Neural cell (in vitro differentiated cells): Measurements from ENCODE around the gene FNDC10. TPM values are rescaled to one million over a fixed set of nuclear protein-coding genes. Genes with fewer than 3 reads are reported as not detected.
"Not testable (repeated sequence)": the region's sequence is repeated elsewhere in the genome, so short reads cannot be mapped to it uniquely, and the experiment has no call there.

Source experiments
- H2AFZ ChIP-seq: fragments of 200-600, 300-800 bp; sonication (generic), shearing (Covaris generic); 2 replicates; pipeline ENCODE4 v1.6.0; 2014; ENCODE audit warnings: low read depth, mild to moderate bottlenecking, antibody characterized with exemption, low read length, moderate library complexity
- H3F3A ChIP-seq: fragments of 200-600 bp; shearing (Covaris generic); 2 replicates; pipeline ENCODE4 v1.6.1; 2016; ENCODE audit warnings: mild to moderate bottlenecking, moderate library complexity, mixed read lengths, antibody characterized with exemption, low read length; ENCODE audit not compliant: insufficient read depth, poor library complexity, severe bottlenecking
- H3K27ac ChIP-seq: fragments of 200-600, 300-800 bp; sonication (generic), shearing (Covaris generic); 2 replicates; pipeline ENCODE4 v1.5.1; 2014; ENCODE audit warnings: mild to moderate bottlenecking, low read length, moderate library complexity
- H3K27me3 ChIP-seq: fragments of 300-800, 200-600 bp; sonication (generic), shearing (Covaris generic); 2 replicates; pipeline ENCODE4 v1.6.0; 2014; ENCODE audit warnings: mild to moderate bottlenecking, low read depth, low read length, moderate library complexity; ENCODE audit not compliant: insufficient read depth
- H3K36me3 ChIP-seq: fragments of 300-800, 200-600 bp; sonication (generic), shearing (Covaris generic); 2 replicates; pipeline ENCODE4 v1.5.1; 2014; ENCODE audit warnings: mild to moderate bottlenecking, antibody characterized with exemption, low read length, moderate library complexity; ENCODE audit not compliant: insufficient read depth
- H3K4me2 ChIP-seq: fragments of 300-800, 200-600 bp; sonication (generic), shearing (Covaris generic); 2 replicates; pipeline ENCODE4 v1.6.0; 2014; ENCODE audit warnings: mild to moderate bottlenecking, low read length
- H3K4me3 ChIP-seq: fragments of 300-800, 200-600 bp; sonication (generic), shearing (Covaris generic); 2 replicates; pipeline ENCODE4 v1.5.1; 2014; ENCODE audit warnings: mild to moderate bottlenecking, low read length, moderate library complexity
- H3K79me2 ChIP-seq: fragments of 200-600 bp; shearing (Covaris generic); replicated peaks from 2 replicates; pipeline ENCODE4 v1.6.0; 2014; ENCODE audit warnings: mild to moderate bottlenecking, low read length, moderate library complexity; ENCODE audit not compliant: insufficient read depth
- H3K9ac ChIP-seq: fragments of 300-800, 200-600 bp; sonication (generic), shearing (Covaris generic); 2 replicates; pipeline ENCODE4 v1.6.1; 2016; ENCODE audit warnings: mild to moderate bottlenecking, low read length, mixed read lengths
- H3K9me2 ChIP-seq: fragments of 200-600 bp; shearing (Covaris generic); 2 replicates; pipeline ENCODE4 v1.6.1; 2016; ENCODE audit warnings: mild to moderate bottlenecking, low read length, mixed read lengths; ENCODE audit not compliant: insufficient read depth
- H3K9me3 ChIP-seq: fragments of 200-600, 300-800 bp; sonication (generic), shearing (Covaris generic); 2 replicates; pipeline ENCODE4 v1.6.1; 2016; ENCODE audit warnings: mild to moderate bottlenecking, mixed run types, low read length, moderate library complexity, mixed read lengths
- H4K20me1 ChIP-seq: fragments of 200-600 bp; shearing (Covaris generic); 2 replicates; pipeline ENCODE4 v1.6.1; 2016; ENCODE audit warnings: mild to moderate bottlenecking, mixed run types; ENCODE audit not compliant: insufficient read depth
- EP300 ChIP-seq: fragments of 450-650 bp; conservative IDR thresholded peaks from 2 replicates; pipeline ENCODE4 v1.6.1; 2014; ENCODE audit warnings: antibody characterized with exemption, mild to moderate bottlenecking, moderate library complexity; ENCODE audit not compliant: poor library complexity, severe bottlenecking
- EZH2 ChIP-seq: fragments of 200-600, 300-800 bp; shearing (Covaris generic), sonication (generic); IDR thresholded peaks from 2 replicates; pipeline ENCODE4 v1.6.1; 2014; ENCODE audit warnings: antibody characterized with exemption, low read length, borderline replicate concordance, mild to moderate bottlenecking; ENCODE audit not compliant: insufficient read depth, poor library complexity, severe bottlenecking
- MXI1 ChIP-seq: fragments of 450-650 bp; conservative IDR thresholded peaks from 2 replicates; pipeline ENCODE4 v1.6.1; 2014; ENCODE audit warnings: antibody characterized with exemption, mild to moderate bottlenecking; ENCODE audit not compliant: poor library complexity, severe bottlenecking
- POLR2AphosphoS5 ChIP-seq: IDR thresholded peaks from 2 replicates; pipeline ENCODE4 v1.6.1; 2012
- RAD21 ChIP-seq: fragments of 450-650 bp; conservative IDR thresholded peaks from 2 replicates; pipeline ENCODE4 v1.6.1; 2014; ENCODE audit warnings: antibody characterized with exemption, mild to moderate bottlenecking, moderate library complexity
- SMC3 ChIP-seq: fragments of 450-650 bp; conservative IDR thresholded peaks from 2 replicates; pipeline ENCODE4 v1.6.1; 2014; ENCODE audit warnings: antibody characterized with exemption, mild to moderate bottlenecking, moderate library complexity; ENCODE audit not compliant: poor library complexity
- TAF1 ChIP-seq: IDR thresholded peaks from 2 replicates; pipeline ENCODE4 v1.6.1; 2012; ENCODE audit warnings: low read depth
- polyA plus RNA-seq: library from polyadenylated mRNA; depleted of rRNA; stranded (reverse); fragments of >200 nt; gene quantifications from 2 replicates; pipeline ENCODE4 v1.2.3, GENCODE V29; 2014
- TF ChIP-seq, protein P1 (sequence below): IDR thresholded peaks from 2 replicates; pipeline ENCODE4 v1.6.1; 2012; ENCODE audit warnings: borderline replicate concordance
- TF ChIP-seq, protein P2 (sequence below): fragments of 450-650 bp; IDR thresholded peaks from 2 replicates; pipeline ENCODE4 v1.5.1; 2014; ENCODE audit warnings: antibody characterized with exemption, mild to moderate bottlenecking, moderate library complexity; ENCODE audit not compliant: poor library complexity, severe bottlenecking

FNDC10 gene
- polyA plus RNA-seq, 1 donor from 2014 or later = 4.5 TPM

DNA sequence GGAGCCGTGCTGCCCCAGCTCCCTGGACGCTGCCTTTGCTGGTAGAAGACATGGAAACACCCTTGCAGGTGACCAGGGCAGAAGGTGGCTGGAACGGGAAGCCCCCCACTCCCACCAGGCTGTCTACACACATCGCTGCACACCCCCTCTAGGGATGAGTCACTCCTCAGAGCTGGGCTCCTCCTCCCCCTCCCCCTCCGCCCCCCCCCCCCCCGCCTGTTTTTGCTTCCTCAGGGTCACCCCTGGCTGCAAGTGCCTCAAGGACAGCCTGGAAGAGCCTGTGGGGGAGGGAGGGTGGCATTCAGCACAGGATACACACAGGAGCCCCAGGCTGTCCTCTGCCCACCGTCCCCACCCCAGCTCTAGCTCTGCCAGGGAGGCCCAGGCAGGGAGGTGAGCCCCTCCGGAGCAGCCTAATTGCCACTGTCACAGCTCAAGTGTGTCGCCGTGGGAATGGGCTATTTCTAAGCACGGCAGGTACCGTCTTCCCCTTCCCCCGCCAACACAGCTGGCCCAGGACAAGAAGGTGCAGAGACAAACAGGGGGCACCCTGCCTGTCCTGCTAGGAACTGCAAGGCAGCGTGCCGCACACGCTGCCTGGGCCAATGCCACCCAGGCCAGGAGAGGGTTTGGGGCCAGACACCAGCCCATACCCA, 2.5 kb downstream of the FNDC10 start:
- Histone ChIP-seq H3K36me3 (no peaks in the 10 kb centered on the region), H4K20me1 (no peaks in the 10 kb centered on the region), H3K4me3 (peak overlapping the region; percentile 50), H3F3A (no peaks in the 10 kb centered on the region), H3K9ac (peak overlapping the region; percentile 23), H2AFZ (no peak overlapping the region), H3K9me3 (no peaks in the 10 kb centered on the region), H3K27me3 (peaks cover 12% of the 10 kb centered on the region), H3K27ac (no peak overlapping the region), H3K4me2 (peak overlapping the region; percentile 19), H3K79me2 (no peaks in the 10 kb centered on the region), H3K9me2 (no peaks in the 10 kb centered on the region)
- TF ChIP-seq SMC3 (peak; percentile 22), RAD21 (no peak)
- TF ChIP-seq, protein P1, sequence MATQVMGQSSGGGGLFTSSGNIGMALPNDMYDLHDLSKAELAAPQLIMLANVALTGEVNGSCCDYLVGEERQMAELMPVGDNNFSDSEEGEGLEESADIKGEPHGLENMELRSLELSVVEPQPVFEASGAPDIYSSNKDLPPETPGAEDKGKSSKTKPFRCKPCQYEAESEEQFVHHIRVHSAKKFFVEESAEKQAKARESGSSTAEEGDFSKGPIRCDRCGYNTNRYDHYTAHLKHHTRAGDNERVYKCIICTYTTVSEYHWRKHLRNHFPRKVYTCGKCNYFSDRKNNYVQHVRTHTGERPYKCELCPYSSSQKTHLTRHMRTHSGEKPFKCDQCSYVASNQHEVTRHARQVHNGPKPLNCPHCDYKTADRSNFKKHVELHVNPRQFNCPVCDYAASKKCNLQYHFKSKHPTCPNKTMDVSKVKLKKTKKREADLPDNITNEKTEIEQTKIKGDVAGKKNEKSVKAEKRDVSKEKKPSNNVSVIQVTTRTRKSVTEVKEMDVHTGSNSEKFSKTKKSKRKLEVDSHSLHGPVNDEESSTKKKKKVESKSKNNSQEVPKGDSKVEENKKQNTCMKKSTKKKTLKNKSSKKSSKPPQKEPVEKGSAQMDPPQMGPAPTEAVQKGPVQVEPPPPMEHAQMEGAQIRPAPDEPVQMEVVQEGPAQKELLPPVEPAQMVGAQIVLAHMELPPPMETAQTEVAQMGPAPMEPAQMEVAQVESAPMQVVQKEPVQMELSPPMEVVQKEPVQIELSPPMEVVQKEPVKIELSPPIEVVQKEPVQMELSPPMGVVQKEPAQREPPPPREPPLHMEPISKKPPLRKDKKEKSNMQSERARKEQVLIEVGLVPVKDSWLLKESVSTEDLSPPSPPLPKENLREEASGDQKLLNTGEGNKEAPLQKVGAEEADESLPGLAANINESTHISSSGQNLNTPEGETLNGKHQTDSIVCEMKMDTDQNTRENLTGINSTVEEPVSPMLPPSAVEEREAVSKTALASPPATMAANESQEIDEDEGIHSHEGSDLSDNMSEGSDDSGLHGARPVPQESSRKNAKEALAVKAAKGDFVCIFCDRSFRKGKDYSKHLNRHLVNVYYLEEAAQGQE = no peak
- TF ChIP-seq, protein P2, sequence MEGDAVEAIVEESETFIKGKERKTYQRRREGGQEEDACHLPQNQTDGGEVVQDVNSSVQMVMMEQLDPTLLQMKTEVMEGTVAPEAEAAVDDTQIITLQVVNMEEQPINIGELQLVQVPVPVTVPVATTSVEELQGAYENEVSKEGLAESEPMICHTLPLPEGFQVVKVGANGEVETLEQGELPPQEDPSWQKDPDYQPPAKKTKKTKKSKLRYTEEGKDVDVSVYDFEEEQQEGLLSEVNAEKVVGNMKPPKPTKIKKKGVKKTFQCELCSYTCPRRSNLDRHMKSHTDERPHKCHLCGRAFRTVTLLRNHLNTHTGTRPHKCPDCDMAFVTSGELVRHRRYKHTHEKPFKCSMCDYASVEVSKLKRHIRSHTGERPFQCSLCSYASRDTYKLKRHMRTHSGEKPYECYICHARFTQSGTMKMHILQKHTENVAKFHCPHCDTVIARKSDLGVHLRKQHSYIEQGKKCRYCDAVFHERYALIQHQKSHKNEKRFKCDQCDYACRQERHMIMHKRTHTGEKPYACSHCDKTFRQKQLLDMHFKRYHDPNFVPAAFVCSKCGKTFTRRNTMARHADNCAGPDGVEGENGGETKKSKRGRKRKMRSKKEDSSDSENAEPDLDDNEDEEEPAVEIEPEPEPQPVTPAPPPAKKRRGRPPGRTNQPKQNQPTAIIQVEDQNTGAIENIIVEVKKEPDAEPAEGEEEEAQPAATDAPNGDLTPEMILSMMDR = peak; percentile 42

DNA sequence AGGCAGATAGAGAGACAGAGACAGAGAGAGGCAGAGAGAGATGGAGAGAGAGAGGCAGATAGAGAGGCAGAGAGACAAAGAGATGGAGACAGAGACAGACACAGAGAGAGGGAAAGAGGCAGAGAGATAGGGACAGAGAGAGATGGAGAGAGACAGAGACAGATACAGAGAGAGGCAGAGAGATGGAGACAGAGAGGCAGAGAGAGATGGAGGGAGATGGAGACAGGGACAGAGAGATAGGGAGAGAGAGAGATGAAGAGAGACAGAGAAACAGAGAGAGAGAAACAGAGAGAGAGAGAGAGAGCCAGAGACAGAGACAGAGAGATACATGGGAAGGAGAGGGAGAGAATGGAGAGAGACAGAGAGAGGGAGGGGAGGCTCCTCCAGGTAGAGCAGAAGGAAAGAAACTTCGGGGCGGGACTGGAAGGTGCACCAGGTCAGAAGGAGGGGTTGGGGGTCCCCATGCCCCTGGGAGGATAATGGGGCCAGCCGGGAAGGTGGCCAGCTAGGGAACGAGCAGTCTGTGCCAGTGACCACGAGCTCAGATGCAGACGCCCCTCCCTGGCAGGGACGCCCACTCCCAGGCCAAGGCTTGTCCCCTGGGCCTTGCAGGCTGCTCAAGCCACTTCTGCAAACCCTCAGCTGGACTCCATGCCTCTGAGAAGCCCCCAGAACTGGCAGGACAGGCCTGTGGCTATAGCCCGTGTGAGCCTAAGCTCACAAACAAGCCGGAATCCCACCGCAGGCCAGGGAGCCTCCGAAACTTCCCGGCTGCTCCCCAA, 3.3 kb downstream of the FNDC10 start:
- no peaks in the 10 kb centered on the region for H4K20me1 ChIP-seq
- no peaks in the 10 kb centered on the region for H3K36me3 ChIP-seq
- no peak overlapping the region for H3K27ac ChIP-seq
- no peak overlapping the region for H3K9ac ChIP-seq
- H3K27me3 ChIP-seq = peaks cover 12% of the 10 kb centered on the region
- H3K4me2 ChIP-seq = no peak overlapping the region
- no peak overlapping the region for H3K4me3 ChIP-seq
- no peak overlapping the region for H2AFZ ChIP-seq
- no peaks in the 10 kb centered on the region for H3F3A ChIP-seq
- no peaks in the 10 kb centered on the region for H3K79me2 ChIP-seq
- H3K9me2 ChIP-seq = no peaks in the 10 kb centered on the region
- H3K9me3 ChIP-seq = no peaks in the 10 kb centered on the region
- TF ChIP-seq, protein P1 = no peak
- TF ChIP-seq POLR2AphosphoS5 (no peak), MXI1 (no peak), RAD21 (no peak), EP300 (no peak), TAF1 (no peak), EZH2 (no peak), SMC3 (no peak)
- TF ChIP-seq, protein P2 = no peak

DNA sequence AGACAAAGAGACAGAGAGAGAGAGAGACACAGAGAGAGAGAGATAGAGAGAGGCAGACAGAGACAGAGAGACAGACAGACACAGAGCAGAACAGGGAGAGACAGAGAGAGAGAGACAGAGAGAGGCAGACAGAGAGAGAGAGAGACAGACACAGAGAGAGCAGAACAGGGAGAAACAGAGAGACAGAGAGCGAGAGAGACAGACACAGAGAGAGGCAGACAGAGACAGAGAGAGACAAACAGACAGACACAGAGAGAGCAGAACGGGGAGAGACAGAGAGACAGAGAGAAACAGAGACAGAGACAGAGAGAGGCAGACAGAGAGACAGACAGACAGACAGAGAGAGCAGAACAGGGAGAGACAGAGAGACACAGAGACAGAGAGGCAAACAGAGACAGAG, 4.6 kb downstream of the FNDC10 start:
- not testable (repeated sequence) for H3K27me3 ChIP-seq, H3K27ac ChIP-seq, H3K9ac ChIP-seq, H4K20me1 ChIP-seq, H3K79me2 ChIP-seq, H3K4me3 ChIP-seq, H3K9me3 ChIP-seq, H3K9me2 ChIP-seq, H3K36me3 ChIP-seq, H3F3A ChIP-seq, H2AFZ ChIP-seq, H3K4me2 ChIP-seq
